SK-N-MC (cell line): Measurements from ENCODE around the gene RBM25.

Source experiments
- EZH2 ChIP-seq: fragments of 200-600 bp; sonication (generic); IDR thresholded peaks from one replicate; pipeline ENCODE4 v1.6.1; 2017; ENCODE audit warnings: antibody characterized with exemption
- POLR2AphosphoS5 ChIP-seq: IDR thresholded peaks from 2 replicates; pipeline ENCODE4 v1.6.1; 2012; ENCODE audit warnings: mild to moderate bottlenecking, low read depth, low read length, borderline replicate concordance

- TF ChIP-seq EZH2 (no peak), POLR2AphosphoS5 (no peak)
These were observed 450 bp upstream of the RBM25 start for GRCh38 chr14:73057944-73058223.
